OCI-LY7 (cell line): Measurements from ENCODE around the gene DNAJC27. TPM values are rescaled to one million over a fixed set of nuclear protein-coding genes. Genes with fewer than 3 reads are reported as not detected.

ENCODE experiments used
- BruUV-seq: library from RNA; stranded (reverse); fragments of 400-500 nt; replicated peaks from 2 replicates; lab custom pipeline; 2021; lab: Mats Ljungman, UMichigan
- CTCF ChIA-PET: fragments of 300-600 bp; sonication (Branson Sonifier 250); formaldehyde crosslinking; loops from one replicate; lab custom pipeline; 2022; ENCODE audit warnings: antibody characterized with exemption; ENCODE audit not compliant: unreplicated experiment; lab: Charles Lee
- POLR2A ChIA-PET: fragments of 300-600 bp; sonication (Branson Sonifier 250); formaldehyde crosslinking; loops from one replicate; lab custom pipeline; 2022; ENCODE audit warnings: antibody characterized with exemption; lab: Charles Lee
- DNase-seq: peaks from one replicate; pipeline ENCODE4 v3.0.0-alpha.2; 2015; ENCODE audit warnings: low spot score
- H2AFZ ChIP-seq: fragments of 200-600 bp; sonication (generic), shearing (Covaris generic); 2 replicates; pipeline ENCODE4 v1.6.1; 2014; ENCODE audit warnings: mild to moderate bottlenecking, antibody characterized with exemption, low read length, moderate library complexity
- H3K27ac ChIP-seq: fragments of 200-600 bp; sonication (generic); 2 replicates; pipeline ENCODE4 v1.5.1; 2014; ENCODE audit warnings: mixed run types, low read depth, mild to moderate bottlenecking, moderate library complexity, low read length, inconsistent platforms; ENCODE audit not compliant: poor library complexity, severe bottlenecking
- H3K36me3 ChIP-seq: fragments of 200-600 bp; sonication (generic); 2 replicates; pipeline ENCODE4 v1.6.1; 2014; ENCODE audit warnings: mild to moderate bottlenecking, antibody characterized with exemption, low read length, moderate library complexity, mixed read lengths; ENCODE audit not compliant: insufficient read depth
- H3K4me1 ChIP-seq: fragments of 200-600 bp; sonication (generic); 2 replicates; pipeline ENCODE4 v1.5.1; 2014; ENCODE audit warnings: mild to moderate bottlenecking, low read length; ENCODE audit not compliant: insufficient read depth, poor library complexity, severe bottlenecking
- H3K4me2 ChIP-seq: fragments of 200-600 bp; sonication (generic); 2 replicates; pipeline ENCODE4 v1.6.1; 2014; ENCODE audit warnings: mild to moderate bottlenecking, low read length
- H3K4me3 ChIP-seq: fragments of 200-600 bp; sonication (generic); 2 replicates; pipeline ENCODE4 v1.5.1; 2014; ENCODE audit warnings: mild to moderate bottlenecking, low read depth, low read length; ENCODE audit not compliant: poor library complexity, severe bottlenecking
- H3K79me2 ChIP-seq: fragments of 200-600 bp; sonication (generic); 2 replicates; pipeline ENCODE4 v1.6.1; 2016; ENCODE audit warnings: low read depth, mild to moderate bottlenecking, low read length, moderate library complexity, mixed read lengths; ENCODE audit not compliant: insufficient read depth
- H3K9me2 ChIP-seq: fragments of 200-600 bp; sonication (generic); 2 replicates; pipeline ENCODE4 v1.6.1; 2016; ENCODE audit warnings: mild to moderate bottlenecking, low read length, mixed read lengths; ENCODE audit not compliant: insufficient read depth
- H3K9me3 ChIP-seq: fragments of 200-600 bp; sonication (generic); 2 replicates; pipeline ENCODE4 v1.6.1; 2014; ENCODE audit warnings: mild to moderate bottlenecking, mixed run types, low read length, mixed read lengths
- H4K20me1 ChIP-seq: fragments of 200-600 bp; sonication (generic); 2 replicates; pipeline ENCODE4 v1.6.1; 2014; ENCODE audit warnings: mild to moderate bottlenecking, antibody characterized with exemption, low read length, moderate library complexity, mixed read lengths; ENCODE audit not compliant: insufficient read depth
- EZH2phosphoT487 ChIP-seq: fragments of 200-600 bp; sonication (generic); IDR thresholded peaks from 2 replicates; pipeline ENCODE4 v1.6.1; 2018; ENCODE audit warnings: low read depth, borderline replicate concordance, mild to moderate bottlenecking, mixed run types, antibody characterized with exemption, low read length, moderate library complexity, mixed read lengths
- intact Hi-C: fragments of 100-400 bp; cut with micrococcal nuclease; formaldehyde crosslinking; loops from one replicate; pipeline ENCODE4 v1.10.0; 2022; ENCODE audit not compliant: unreplicated experiment
- total RNA-seq, 2 experiments: library from RNA; depleted of rRNA in 1 of 2; stranded (reverse); fragments of >200 nt in 1 of 2; shearing (Covaris generic) in 1 of 2; gene quantifications; 2 replicates each; pipeline ENCODE4 v1.2.3, GENCODE V29; 2014 to 2022
- TF ChIP-seq, protein P1 (sequence below): fragments of 200-600 bp; sonication (generic); conservative IDR thresholded peaks from 2 replicates; pipeline ENCODE4 v1.5.1; 2014; ENCODE audit warnings: mild to moderate bottlenecking, antibody characterized with exemption, low read length, moderate library complexity, mixed read lengths

The DNAJC27 gene
- total RNA-seq, 2 experiments from 2014 or later = 3.6 to 6.6 TPM

GRCh38 chr2:24907116-24907515 lies 64.6 kb downstream of the DNAJC27 start:
- Histone ChIP-seq H3K4me3 (no peak overlapping the region), H3K36me3 (peaks cover 74% of the 10 kb centered on the region), H3K9me3 (0 out of 2 replicates have a peak, but pooled peaks cover 3% of the 10 kb centered on the region), H3K4me1 (no peaks in the 10 kb centered on the region), H2AFZ (no peak overlapping the region), H3K4me2 (no peak overlapping the region), H3K9me2 (no peaks in the 10 kb centered on the region), H3K79me2 (no peaks in the 10 kb centered on the region), H4K20me1 (no peaks in the 10 kb centered on the region), H3K27ac (no peak overlapping the region)
- DNase-seq = no peak
- TF ChIP-seq, protein P1, sequence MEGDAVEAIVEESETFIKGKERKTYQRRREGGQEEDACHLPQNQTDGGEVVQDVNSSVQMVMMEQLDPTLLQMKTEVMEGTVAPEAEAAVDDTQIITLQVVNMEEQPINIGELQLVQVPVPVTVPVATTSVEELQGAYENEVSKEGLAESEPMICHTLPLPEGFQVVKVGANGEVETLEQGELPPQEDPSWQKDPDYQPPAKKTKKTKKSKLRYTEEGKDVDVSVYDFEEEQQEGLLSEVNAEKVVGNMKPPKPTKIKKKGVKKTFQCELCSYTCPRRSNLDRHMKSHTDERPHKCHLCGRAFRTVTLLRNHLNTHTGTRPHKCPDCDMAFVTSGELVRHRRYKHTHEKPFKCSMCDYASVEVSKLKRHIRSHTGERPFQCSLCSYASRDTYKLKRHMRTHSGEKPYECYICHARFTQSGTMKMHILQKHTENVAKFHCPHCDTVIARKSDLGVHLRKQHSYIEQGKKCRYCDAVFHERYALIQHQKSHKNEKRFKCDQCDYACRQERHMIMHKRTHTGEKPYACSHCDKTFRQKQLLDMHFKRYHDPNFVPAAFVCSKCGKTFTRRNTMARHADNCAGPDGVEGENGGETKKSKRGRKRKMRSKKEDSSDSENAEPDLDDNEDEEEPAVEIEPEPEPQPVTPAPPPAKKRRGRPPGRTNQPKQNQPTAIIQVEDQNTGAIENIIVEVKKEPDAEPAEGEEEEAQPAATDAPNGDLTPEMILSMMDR = no peak
- no peak for TF ChIP-seq EZH2phosphoT487
- CTCF ChIA-PET = no interaction called here
- POLR2A ChIA-PET = no interaction called here
- no TSS peak for BruUV-seq
- intact Hi-C loops = no loop called here

GRCh38 chr2:24906466-24906865 lies 65.3 kb downstream of the DNAJC27 start:
- H3K79me2 ChIP-seq = no peaks in the 10 kb centered on the region
- POLR2A ChIA-PET = no interaction called here
- H3K9me3 ChIP-seq = 0 out of 2 replicates have a peak, but pooled peaks cover 3% of the 10 kb centered on the region
- TF ChIP-seq EZH2phosphoT487 = no peak
- TF ChIP-seq, protein P1 = no peak
- no TSS peak for BruUV-seq
- no peak overlapping the region for H3K27ac ChIP-seq
- no peaks in the 10 kb centered on the region for H3K4me1 ChIP-seq
- no peak overlapping the region for H3K4me3 ChIP-seq
- no peak for DNase-seq
- peaks cover 74% of the 10 kb centered on the region for H3K36me3 ChIP-seq
- H3K9me2 ChIP-seq = no peaks in the 10 kb centered on the region
- CTCF ChIA-PET = no interaction called here
- H3K4me2 ChIP-seq = no peak overlapping the region
- intact Hi-C loops = no loop called here
- no peak overlapping the region for H2AFZ ChIP-seq
- H4K20me1 ChIP-seq = no peaks in the 10 kb centered on the region

DNA sequence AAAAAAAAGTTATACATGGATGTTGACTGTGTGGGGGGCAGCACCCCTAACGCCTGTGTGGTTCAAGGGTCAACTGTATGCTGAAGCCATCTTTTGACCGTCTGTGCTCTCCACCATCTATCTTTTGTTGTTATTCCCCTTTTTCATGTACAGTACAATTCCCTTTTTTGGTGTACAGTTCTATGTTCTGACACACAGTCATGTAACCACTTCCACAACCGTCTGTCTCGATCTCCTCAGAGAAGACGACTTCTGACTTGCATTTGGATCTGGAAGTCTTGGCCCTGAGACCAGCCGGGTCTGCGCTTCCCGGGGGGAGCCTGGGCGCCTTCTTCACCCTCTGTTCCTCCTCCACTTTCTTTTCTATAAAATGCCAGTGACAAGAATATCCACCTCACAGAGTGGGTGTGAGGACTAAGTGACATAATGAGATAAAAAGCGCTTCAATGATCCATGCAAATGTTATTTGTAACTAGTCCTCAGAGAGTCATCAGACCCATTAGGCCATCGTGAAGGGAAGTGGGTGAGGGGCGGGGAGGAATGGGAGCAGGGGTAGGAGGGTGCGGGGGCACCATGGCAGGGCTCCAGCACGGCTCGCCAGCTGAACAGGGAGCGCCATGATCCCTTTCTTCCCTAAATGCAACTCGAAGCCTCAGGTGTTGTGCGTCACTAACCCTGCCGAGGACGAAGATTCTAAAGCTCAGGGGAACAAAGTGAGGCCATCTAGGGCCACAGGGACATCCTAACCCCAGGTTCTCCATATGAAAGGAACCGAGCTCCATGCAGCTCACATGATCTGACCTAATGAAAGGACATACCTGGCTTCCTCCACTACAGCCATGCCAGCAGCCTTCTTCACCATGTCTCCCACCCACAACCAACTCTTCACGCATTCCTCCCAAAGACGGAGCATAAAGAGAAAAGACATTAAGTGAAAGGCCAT lies 68.3 kb downstream of the DNAJC27 start:
- POLR2A ChIA-PET = no interaction called here
- H3K4me1 ChIP-seq = no peaks in the 10 kb centered on the region
- peaks cover 76% of the 10 kb centered on the region for H3K36me3 ChIP-seq
- no TSS peak for BruUV-seq
- CTCF ChIA-PET = no interaction called here
- no peak overlapping the region for H3K27ac ChIP-seq
- no peaks in the 10 kb centered on the region for H3K9me3 ChIP-seq
- no peak overlapping the region for H2AFZ ChIP-seq
- no peaks in the 10 kb centered on the region for H4K20me1 ChIP-seq
- no peak overlapping the region for H3K4me3 ChIP-seq
- intact Hi-C loops = no loop called here
- DNase-seq = no peak
- no peaks in the 10 kb centered on the region for H3K79me2 ChIP-seq
- TF ChIP-seq EZH2phosphoT487 = no peak
- TF ChIP-seq, protein P1 = no peak
- H3K9me2 ChIP-seq = no peaks in the 10 kb centered on the region
- no peak overlapping the region for H3K4me2 ChIP-seq
